ENCODE results near the gene SCN3B. TPM values are rescaled to one million over a fixed set of nuclear protein-coding genes. Genes with fewer than 3 reads are reported as not detected.

The SCN3B gene
- total and polyA plus RNA-seq, 4 donors, result 0.08 to 1.3 (median 0.16) TPM; not detected in 1

DNA sequence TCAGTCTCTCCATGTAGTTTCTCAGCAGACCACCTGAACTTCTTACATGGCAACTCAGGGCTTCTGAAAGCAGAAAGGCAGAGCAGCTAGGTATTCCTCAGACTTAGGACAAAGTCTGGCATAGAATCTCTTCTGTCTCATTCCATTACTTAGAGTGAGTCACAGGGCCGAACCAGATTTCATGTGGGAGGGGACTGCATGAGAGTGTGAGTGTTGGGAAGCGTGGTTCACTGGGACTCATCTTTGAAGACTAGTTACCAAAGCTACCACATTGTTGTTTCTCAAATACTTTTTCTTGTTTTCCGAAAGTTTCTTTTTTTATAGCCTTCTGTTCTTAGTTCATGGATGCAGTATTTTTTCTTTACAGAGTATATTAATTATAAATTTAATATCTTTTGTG is 36.1 kb upstream of the SCN3B start:
- Histone ChIP-seq H3K36me3 (ENCODE audit: control insufficient read depth in 1 of 2, insufficient read depth in 2 of 2, low read length in 1 of 2) (no peaks in the 10 kb centered on the region), H3K27ac (ENCODE audit: low read depth in 1 of 2, low read length in 2 of 2) (no peak overlapping the region), H3K9me3 (ENCODE audit: control insufficient read depth, low read length) (peaks cover 5% of the 10 kb centered on the region), H3K4me3 (ENCODE audit: low read length in 2 of 2) (no peak overlapping the region), H3K4me1 (ENCODE audit: control insufficient read depth in 1 of 2, insufficient read depth in 2 of 2, low read length in 2 of 2) (no peaks in the 10 kb centered on the region), H3K27me3 (ENCODE audit: control insufficient read depth in 1 of 2, insufficient read depth in 2 of 2, low read length in 1 of 2) (no peaks in the 10 kb centered on the region)
- 67 to 72% methylated on average over 3 of the region's 3 CpGs for WGBS, 2 donors
- intact Hi-C loops (cut with DNase I), result no loop called here
- ATAC-seq (ENCODE audit: low FRiP score) (no peak), DNase-seq (no peak)

DNA sequence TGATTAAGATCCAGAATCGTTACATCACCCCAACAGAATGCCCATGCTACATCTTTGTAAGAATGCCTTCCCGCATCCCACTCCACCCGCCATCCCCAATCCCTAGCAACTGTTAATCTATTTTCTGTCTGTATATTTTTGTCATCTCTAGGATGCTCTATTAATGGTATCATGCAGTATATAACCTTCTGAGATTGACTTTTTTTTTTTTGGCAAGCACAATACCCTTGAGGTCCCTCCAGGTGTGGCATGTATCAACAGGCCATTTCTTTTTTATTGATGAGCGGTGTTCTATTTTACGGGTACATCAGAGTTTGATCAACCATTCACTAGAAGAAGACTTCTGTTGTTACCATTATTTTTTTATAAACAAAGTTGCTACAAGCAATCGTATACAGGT is 30.2 kb upstream of the SCN3B start:
- H3K36me3 ChIP-seq (ENCODE audit: control insufficient read depth in 1 of 2, insufficient read depth in 2 of 2, low read length in 1 of 2), result no peaks in the 10 kb centered on the region
- H3K27ac ChIP-seq (ENCODE audit: low read depth in 1 of 2, low read length in 2 of 2), result no peak overlapping the region
- H3K4me3 ChIP-seq (ENCODE audit: low read length in 2 of 2), result no peak overlapping the region
- H3K27me3 ChIP-seq (ENCODE audit: control insufficient read depth in 1 of 2, insufficient read depth in 2 of 2, low read length in 1 of 2), result no peaks in the 10 kb centered on the region
- DNase-seq, result no peak
- no peaks in the 10 kb centered on the region for H3K4me1 ChIP-seq (ENCODE audit: control insufficient read depth in 1 of 2, insufficient read depth in 2 of 2, low read length in 2 of 2)
- no peaks in the 10 kb centered on the region for H3K9me3 ChIP-seq (ENCODE audit: control insufficient read depth, low read length)
- ATAC-seq (ENCODE audit: low FRiP score), result no peak
- 90 to 92% methylated on average over 6 of the region's 6 CpGs for WGBS, 2 donors
- intact Hi-C loops (cut with DNase I), result no loop called here

DNA sequence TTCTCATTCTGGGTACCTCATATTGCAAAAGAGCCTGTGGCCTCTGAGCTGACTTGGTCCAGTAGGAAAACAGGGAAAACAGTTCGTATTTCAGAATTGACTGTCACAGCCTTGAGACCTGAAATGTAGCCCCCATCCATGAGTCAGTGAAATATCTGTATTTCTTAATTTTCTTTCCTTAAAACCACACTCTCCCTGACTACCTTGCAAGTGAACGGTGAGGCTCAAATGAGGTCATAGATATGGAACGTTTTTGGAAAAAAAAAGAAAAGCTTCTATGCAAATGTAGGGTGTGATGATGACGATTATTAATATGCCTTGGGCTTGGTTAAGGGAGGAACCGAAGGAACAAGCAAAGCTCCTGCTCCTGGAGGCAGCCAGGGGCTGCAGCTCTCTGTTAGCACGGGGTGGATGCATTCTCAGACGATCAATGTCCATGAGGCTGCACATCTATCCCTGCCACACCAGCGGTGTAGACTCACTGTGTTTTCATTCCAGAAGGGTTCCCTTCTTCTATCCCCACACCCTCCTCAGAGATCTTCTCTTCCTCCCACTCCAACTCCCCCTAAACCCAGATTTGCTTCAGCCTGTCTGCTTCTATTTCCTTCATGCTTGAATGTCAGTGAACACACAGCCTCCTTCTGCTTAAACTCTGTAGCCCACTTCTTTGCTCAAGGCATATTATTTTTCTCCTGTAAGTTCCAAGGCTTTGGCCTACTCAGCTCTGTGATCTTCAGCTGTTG is 29.2 kb upstream of the SCN3B start:
- H3K27ac ChIP-seq (ENCODE audit: low read depth in 1 of 2, low read length in 2 of 2), result no peak overlapping the region
- intact Hi-C loops (cut with DNase I), result no loop called here
- WGBS, 2 donors, result 42% methylated on average over 8 of the region's 8 CpGs
- H3K36me3 ChIP-seq (ENCODE audit: control insufficient read depth in 1 of 2, insufficient read depth in 2 of 2, low read length in 1 of 2), result no peaks in the 10 kb centered on the region
- H3K4me1 ChIP-seq (ENCODE audit: control insufficient read depth in 1 of 2, insufficient read depth in 2 of 2, low read length in 2 of 2), result no peaks in the 10 kb centered on the region
- H3K4me3 ChIP-seq (ENCODE audit: low read length in 2 of 2), result no peak overlapping the region
- DNase-seq (no peak), ATAC-seq (ENCODE audit: low FRiP score) (no peak)
- H3K9me3 ChIP-seq (ENCODE audit: control insufficient read depth, low read length), result no peaks in the 10 kb centered on the region
- H3K27me3 ChIP-seq (ENCODE audit: control insufficient read depth in 1 of 2, insufficient read depth in 2 of 2, low read length in 1 of 2), result no peaks in the 10 kb centered on the region

DNA sequence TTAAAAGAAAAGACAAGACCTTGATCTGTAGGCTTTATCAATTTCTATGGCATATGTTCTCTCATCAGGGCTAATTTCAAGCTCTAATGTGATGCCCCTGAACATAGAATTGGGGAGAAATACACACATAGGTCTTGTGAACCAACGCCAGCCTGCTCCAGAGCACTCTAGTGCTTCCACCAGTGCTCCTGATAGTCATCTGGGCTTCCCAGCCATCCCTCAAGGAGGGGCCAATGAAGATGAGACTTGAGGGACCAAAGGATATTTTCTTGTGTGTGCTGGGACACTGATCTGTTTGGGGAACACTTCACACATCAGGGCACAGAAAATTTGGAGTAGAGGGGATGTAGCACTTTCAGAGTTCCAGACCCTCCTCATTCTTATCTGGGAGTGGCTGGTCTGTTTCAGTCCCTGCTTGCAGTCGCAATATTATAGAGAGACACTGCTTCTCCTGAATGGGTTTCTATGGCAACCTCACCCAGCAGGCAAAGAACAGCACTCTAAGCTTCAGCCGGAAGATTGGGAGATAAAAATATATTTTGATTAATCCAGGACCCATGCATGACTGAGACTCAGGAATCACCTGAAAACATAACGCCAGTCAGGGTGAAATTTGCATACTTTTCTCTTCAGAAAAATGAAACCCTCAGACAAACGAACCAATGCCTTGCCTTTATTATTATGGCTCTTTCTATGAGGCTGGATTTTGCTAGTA is 28.4 kb upstream of the SCN3B start:
- Histone ChIP-seq H3K9me3 (ENCODE audit: control insufficient read depth, low read length) (peaks cover 2% of the 10 kb centered on the region), H3K4me1 (ENCODE audit: control insufficient read depth in 1 of 2, insufficient read depth in 2 of 2, low read length in 2 of 2) (no peaks in the 10 kb centered on the region), H3K36me3 (ENCODE audit: control insufficient read depth in 1 of 2, insufficient read depth in 2 of 2, low read length in 1 of 2) (no peaks in the 10 kb centered on the region), H3K27ac (ENCODE audit: low read depth in 1 of 2, low read length in 2 of 2) (no peak overlapping the region), H3K4me3 (ENCODE audit: low read length in 2 of 2) (no peak overlapping the region), H3K27me3 (ENCODE audit: control insufficient read depth in 1 of 2, insufficient read depth in 2 of 2, low read length in 1 of 2) (no peaks in the 10 kb centered on the region)
- DNase-seq, result no peak
- 38 to 45% methylated on average over 5 of the region's 5 CpGs for WGBS, 2 donors
- intact Hi-C loops (cut with DNase I), result no loop called here
- no peak for ATAC-seq (ENCODE audit: low FRiP score)

DNA sequence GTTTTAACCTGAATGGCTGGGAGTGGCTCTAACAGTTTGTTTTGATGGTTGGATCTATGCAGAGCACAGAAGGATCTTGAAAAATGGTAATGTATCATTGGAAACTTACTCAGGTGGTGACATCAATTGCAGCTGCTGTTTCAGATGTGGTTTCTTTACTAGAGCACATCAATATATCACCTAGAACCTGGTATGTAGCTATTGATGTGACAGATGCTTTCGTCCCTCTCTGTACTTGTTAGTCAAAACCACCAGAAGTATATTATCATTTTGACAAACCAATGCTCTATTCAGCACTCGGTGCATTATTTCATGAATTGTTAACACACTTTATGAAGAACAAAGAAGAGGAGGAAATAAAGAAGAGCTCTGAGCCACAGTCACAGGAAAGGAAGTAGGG is 26.6 kb upstream of the SCN3B start:
- H3K27me3 ChIP-seq (ENCODE audit: control insufficient read depth in 1 of 2, insufficient read depth in 2 of 2, low read length in 1 of 2), result no peaks in the 10 kb centered on the region
- H3K27ac ChIP-seq (ENCODE audit: low read depth in 1 of 2, low read length in 2 of 2), result no peak overlapping the region
- WGBS, 2 donors, result 76 to 78% methylated on average over 2 of the region's 2 CpGs
- H3K4me3 ChIP-seq (ENCODE audit: low read length in 2 of 2), result no peak overlapping the region
- H3K4me1 ChIP-seq (ENCODE audit: control insufficient read depth in 1 of 2, insufficient read depth in 2 of 2, low read length in 2 of 2), result no peaks in the 10 kb centered on the region
- DNase-seq, result no peak
- H3K9me3 ChIP-seq (ENCODE audit: control insufficient read depth, low read length), result peaks cover 2% of the 10 kb centered on the region
- no peak for ATAC-seq (ENCODE audit: low FRiP score)
- no peaks in the 10 kb centered on the region for H3K36me3 ChIP-seq (ENCODE audit: control insufficient read depth in 1 of 2, insufficient read depth in 2 of 2, low read length in 1 of 2)
- intact Hi-C loops (cut with DNase I), result no loop called here

DNA sequence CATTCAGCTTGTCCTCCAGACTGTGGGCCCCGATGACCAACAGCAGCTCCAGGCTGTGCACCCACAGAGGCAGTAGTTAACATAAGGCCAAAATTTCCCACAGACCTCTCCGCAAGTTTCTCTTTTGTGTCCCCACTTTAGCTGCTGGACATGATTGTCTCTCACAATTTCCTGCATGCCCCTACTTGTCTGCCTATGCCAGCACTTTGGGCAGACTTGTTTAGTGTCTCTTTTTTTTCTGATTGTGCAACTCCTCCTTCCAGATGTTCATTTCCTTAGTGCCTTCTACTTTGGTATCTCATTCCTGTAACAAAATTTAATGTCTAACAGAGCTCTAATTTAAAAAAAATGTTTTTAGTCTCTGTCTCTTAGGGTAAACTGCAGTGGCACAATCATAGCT is 23.8 kb upstream of the SCN3B start:
- H3K9me3 ChIP-seq (ENCODE audit: control insufficient read depth, low read length), result peaks cover 2% of the 10 kb centered on the region
- 92 to 100% methylated on average over 2 of the region's 2 CpGs for WGBS, 2 donors
- intact Hi-C loops (cut with DNase I), result no loop called here
- ATAC-seq (ENCODE audit: low FRiP score) (no peak), DNase-seq (no peak)
- no peak overlapping the region for H3K4me3 ChIP-seq (ENCODE audit: low read length in 2 of 2)
- H3K36me3 ChIP-seq (ENCODE audit: control insufficient read depth in 1 of 2, insufficient read depth in 2 of 2, low read length in 1 of 2), result no peaks in the 10 kb centered on the region
- no peaks in the 10 kb centered on the region for H3K27me3 ChIP-seq (ENCODE audit: control insufficient read depth in 1 of 2, insufficient read depth in 2 of 2, low read length in 1 of 2)
- H3K4me1 ChIP-seq (ENCODE audit: control insufficient read depth in 1 of 2, insufficient read depth in 2 of 2, low read length in 2 of 2), result no peaks in the 10 kb centered on the region
- H3K27ac ChIP-seq (ENCODE audit: low read depth in 1 of 2, low read length in 2 of 2), result no peak overlapping the region

DNA sequence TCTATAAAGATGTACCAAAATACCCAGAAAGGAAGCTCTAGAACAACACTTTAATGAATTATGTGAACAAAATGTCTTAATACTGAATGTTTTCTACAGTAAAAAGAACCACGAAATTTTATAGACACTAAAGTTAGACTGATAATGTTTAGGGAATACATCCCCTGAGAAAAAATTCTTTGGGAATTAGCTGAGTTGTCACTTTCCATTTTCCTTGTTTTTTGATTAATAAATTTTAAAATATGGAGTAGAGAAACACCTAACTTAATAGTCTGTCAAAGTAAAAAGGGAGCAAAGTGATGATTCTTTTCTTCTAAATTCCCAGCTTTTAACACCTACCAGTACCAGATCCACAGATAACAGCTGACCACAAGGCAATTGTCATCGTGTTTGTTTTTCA is 23.1 kb upstream of the SCN3B start:
- 68% methylated on average over 2 of the region's 2 CpGs for WGBS, 2 donors
- Histone ChIP-seq H3K4me1 (ENCODE audit: control insufficient read depth in 1 of 2, insufficient read depth in 2 of 2, low read length in 2 of 2) (no peaks in the 10 kb centered on the region), H3K9me3 (ENCODE audit: control insufficient read depth, low read length) (peaks cover 2% of the 10 kb centered on the region), H3K4me3 (ENCODE audit: low read length in 2 of 2) (no peak overlapping the region), H3K27me3 (ENCODE audit: control insufficient read depth in 1 of 2, insufficient read depth in 2 of 2, low read length in 1 of 2) (no peaks in the 10 kb centered on the region), H3K36me3 (ENCODE audit: control insufficient read depth in 1 of 2, insufficient read depth in 2 of 2, low read length in 1 of 2) (no peaks in the 10 kb centered on the region), H3K27ac (ENCODE audit: low read depth in 1 of 2, low read length in 2 of 2) (no peak overlapping the region)
- ATAC-seq (ENCODE audit: low FRiP score) (no peak), DNase-seq (no peak)
- intact Hi-C loops (cut with DNase I), result no loop called here

DNA sequence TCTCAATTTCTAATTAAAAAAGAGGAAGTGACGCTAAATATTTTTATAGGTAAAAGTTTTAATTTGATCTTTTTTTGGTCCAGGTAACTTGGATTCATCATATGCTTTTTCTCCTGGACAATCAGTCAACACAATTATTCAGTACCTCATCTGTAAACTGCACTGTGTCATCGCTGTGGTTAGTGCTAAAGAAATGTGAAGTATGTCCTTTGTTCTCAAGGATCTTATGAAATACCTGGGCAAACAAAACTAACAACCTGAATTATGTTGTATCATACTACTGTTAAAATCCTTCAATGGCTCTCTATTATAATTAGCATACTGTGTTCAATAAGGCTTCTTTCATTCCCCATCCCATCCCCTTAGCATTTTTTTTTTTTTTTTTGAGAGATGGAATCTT is 19.9 kb upstream of the SCN3B start:
- intact Hi-C loops (cut with DNase I), result no loop called here
- Histone ChIP-seq H3K4me3 (ENCODE audit: low read length in 2 of 2) (no peak overlapping the region), H3K9me3 (ENCODE audit: control insufficient read depth, low read length) (peaks cover 2% of the 10 kb centered on the region), H3K4me1 (ENCODE audit: control insufficient read depth in 1 of 2, insufficient read depth in 2 of 2, low read length in 2 of 2) (no peaks in the 10 kb centered on the region), H3K27ac (ENCODE audit: low read depth in 1 of 2, low read length in 2 of 2) (no peak overlapping the region), H3K27me3 (ENCODE audit: control insufficient read depth in 1 of 2, insufficient read depth in 2 of 2, low read length in 1 of 2) (no peaks in the 10 kb centered on the region), H3K36me3 (ENCODE audit: control insufficient read depth in 1 of 2, insufficient read depth in 2 of 2, low read length in 1 of 2) (no peaks in the 10 kb centered on the region)
- DNase-seq (no peak), ATAC-seq (ENCODE audit: low FRiP score) (no peak)
- 44 to 48% methylated on average over 2 of the region's 2 CpGs for WGBS, 2 donors

DNA sequence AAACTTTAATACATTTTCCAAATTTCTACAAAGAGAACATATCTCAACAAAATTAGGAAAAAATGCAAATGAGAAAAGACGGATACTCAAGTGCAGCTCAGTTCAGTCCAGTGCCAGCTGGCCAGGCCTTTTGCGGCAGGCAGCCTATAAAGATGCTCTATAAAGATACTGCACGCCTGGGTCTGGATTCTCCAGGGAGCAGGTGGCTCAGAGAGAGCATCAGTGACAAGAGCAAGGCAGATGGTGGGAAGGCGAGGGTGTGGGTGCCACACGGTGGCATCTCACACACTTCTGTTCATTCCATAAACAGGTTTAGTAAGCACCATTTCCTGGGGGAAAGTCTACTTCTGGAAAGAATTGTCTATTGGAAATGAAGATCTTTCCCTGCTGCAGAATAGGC is 18.1 kb upstream of the SCN3B start:
- no peak for DNase-seq
- intact Hi-C loops (cut with DNase I), result no loop called here
- 84 to 86% methylated on average over 5 of the region's 5 CpGs for WGBS, 2 donors

More for the DNA sequence above, 18.1 kb upstream of the SCN3B start:
- H3K4me1 ChIP-seq (ENCODE audit: control insufficient read depth in 1 of 2, insufficient read depth in 2 of 2, low read length in 2 of 2), result no peaks in the 10 kb centered on the region
- H3K4me3 ChIP-seq (ENCODE audit: low read length in 2 of 2), result no peak overlapping the region
- no peak overlapping the region for H3K27ac ChIP-seq (ENCODE audit: low read depth in 1 of 2, low read length in 2 of 2)
- H3K9me3 ChIP-seq (ENCODE audit: control insufficient read depth, low read length), result no peaks in the 10 kb centered on the region
- no peaks in the 10 kb centered on the region for H3K36me3 ChIP-seq (ENCODE audit: control insufficient read depth in 1 of 2, insufficient read depth in 2 of 2, low read length in 1 of 2)
- ATAC-seq (ENCODE audit: low FRiP score), result no peak
- H3K27me3 ChIP-seq (ENCODE audit: control insufficient read depth in 1 of 2, insufficient read depth in 2 of 2, low read length in 1 of 2), result no peaks in the 10 kb centered on the region

Measured in aorta (tissue), 5 donors.